Gastroesophageal sphincter (tissue), 4 donors: ENCODE measurements around the gene ESR1. TPM values are rescaled to one million over a fixed set of nuclear protein-coding genes. Genes with fewer than 3 reads are reported as not detected.

Source experiments
- ATAC-seq: fragments of 150-250 bp; one replicate; pipeline ENCODE4 v1.9.1; 2016; ENCODE audit warnings: mild to moderate bottlenecking, moderate library complexity
- H3K27ac ChIP-seq, 4 donors: fragments of 200-600 bp; sonication (generic) in 3 of 4; 1 replicate in 3 of 4; 2 replicates in 1 of 4; pipeline ENCODE4 v1.5.1; 2016 to 2019
- H3K27me3 ChIP-seq: fragments of 200-600 bp; sonication (generic); one replicate; pipeline ENCODE4 v1.5.1; 2019
- H3K36me3 ChIP-seq, 2 donors: fragments of 200-600 bp; sonication (generic); one replicate each; pipeline ENCODE4 v1.5.1; 2019; ENCODE audit warnings: control low read depth in 1 of 2
- H3K4me1 ChIP-seq, 3 donors: fragments of 200-600 bp; sonication (generic); 1 replicate in 2 of 3; 2 replicates in 1 of 3; pipeline ENCODE4 v1.5.1; 2016 to 2019; ENCODE audit warnings: control low read depth in 2 of 3
- H3K4me3 ChIP-seq, 2 donors: fragments of 200-600 bp; sonication (generic); one replicate each; pipeline ENCODE4 v1.5.1; 2019; ENCODE audit warnings: mild to moderate bottlenecking in 1 of 2, moderate library complexity in 1 of 2
- H3K9me3 ChIP-seq, 3 donors: fragments of 200-600 bp; sonication (generic); one replicate each; pipeline ENCODE4 v1.5.1; 2017 to 2019; ENCODE audit warnings: control low read depth in 2 of 3
- EP300 ChIP-seq: sonication (generic); formaldehyde crosslinking; IDR thresholded peaks from one replicate; pipeline ENCODE4 v1.6.1; 2017; ENCODE audit warnings: antibody characterized with exemption, mild to moderate bottlenecking
- POLR2A ChIP-seq, 2 donors: fragments of 450-650 bp; IDR thresholded peaks; one replicate each; pipeline ENCODE4 v1.6.1; 2017; ENCODE audit warnings: antibody characterized with exemption in 2 of 2, mild to moderate bottlenecking in 2 of 2, moderate library complexity in 1 of 2
- POLR2AphosphoS5 ChIP-seq: sonication (generic); formaldehyde crosslinking; IDR thresholded peaks from one replicate; pipeline ENCODE4 v1.6.1; 2017; ENCODE audit warnings: antibody characterized with exemption
- WGBS, 2 donors: methylation state at CpG; one replicate each; pipeline ENCODE4 v1.1.5; 2018; ENCODE audit warnings: low coverage in 1 of 2; 5-methylcytosine and 5-hydroxymethylcytosine counted together
- total RNA-seq, 4 donors: library from RNA; depleted of rRNA; stranded (reverse); fragments of >200 nt; gene quantifications; one replicate each; pipeline ENCODE4 v1.1.0, GENCODE V29; 2016
- TF ChIP-seq, protein P1 (sequence below), 4 experiments: fragments of 200-600 bp in 2 of 4; fragments of 450-650 bp in 2 of 4; sonication (generic) in 1 of 4; IDR thresholded peaks; one replicate each; pipeline ENCODE4 v1.5.1; 2017 to 2019; ENCODE audit warnings: antibody characterized with exemption in 4 of 4, mild to moderate bottlenecking in 2 of 4, moderate library complexity in 2 of 4

ESR1 gene
- total RNA-seq, 4 donors from 2014 or later, result 0.93 to 2.3 (median 0.97) TPM

DNA sequence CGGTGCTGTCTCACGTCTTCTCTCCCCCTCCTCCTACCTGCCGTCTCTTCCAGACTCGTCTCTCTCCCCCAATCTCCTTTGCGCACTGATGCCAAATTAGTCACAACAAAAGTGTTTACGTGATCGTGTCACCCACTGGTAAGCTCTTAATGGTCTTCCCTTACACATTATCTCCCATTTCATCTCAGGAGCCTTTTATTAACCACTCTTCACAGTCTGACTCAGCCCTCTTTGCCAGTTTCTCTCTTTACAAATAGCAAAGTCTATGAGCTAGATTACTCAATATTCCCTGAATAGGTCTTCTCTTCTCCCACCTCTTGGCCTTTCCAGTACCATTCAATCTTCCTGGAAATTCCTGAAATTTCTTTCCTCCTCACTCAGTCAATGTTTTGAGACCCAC, 247.0 kb downstream of the ESR1 start:
- Histone ChIP-seq H3K4me3 (no peak overlapping the region), H3K27me3 (no peaks in the 10 kb centered on the region), H3K9me3 (no peaks in the 10 kb centered on the region), H3K27ac (no peak overlapping the region), H3K4me1 (no peaks in the 10 kb centered on the region), H3K36me3 (no peaks in the 10 kb centered on the region)
- 38 to 55% methylated on average over 7 of the region's 7 CpGs for WGBS, 2 donors
- ATAC-seq, result no peak
- TF ChIP-seq POLR2A (IDR thresholded peaks at IDR 0.05) (no peak), EP300 (no peak), POLR2AphosphoS5 (no peak)
- TF ChIP-seq, protein P1, sequence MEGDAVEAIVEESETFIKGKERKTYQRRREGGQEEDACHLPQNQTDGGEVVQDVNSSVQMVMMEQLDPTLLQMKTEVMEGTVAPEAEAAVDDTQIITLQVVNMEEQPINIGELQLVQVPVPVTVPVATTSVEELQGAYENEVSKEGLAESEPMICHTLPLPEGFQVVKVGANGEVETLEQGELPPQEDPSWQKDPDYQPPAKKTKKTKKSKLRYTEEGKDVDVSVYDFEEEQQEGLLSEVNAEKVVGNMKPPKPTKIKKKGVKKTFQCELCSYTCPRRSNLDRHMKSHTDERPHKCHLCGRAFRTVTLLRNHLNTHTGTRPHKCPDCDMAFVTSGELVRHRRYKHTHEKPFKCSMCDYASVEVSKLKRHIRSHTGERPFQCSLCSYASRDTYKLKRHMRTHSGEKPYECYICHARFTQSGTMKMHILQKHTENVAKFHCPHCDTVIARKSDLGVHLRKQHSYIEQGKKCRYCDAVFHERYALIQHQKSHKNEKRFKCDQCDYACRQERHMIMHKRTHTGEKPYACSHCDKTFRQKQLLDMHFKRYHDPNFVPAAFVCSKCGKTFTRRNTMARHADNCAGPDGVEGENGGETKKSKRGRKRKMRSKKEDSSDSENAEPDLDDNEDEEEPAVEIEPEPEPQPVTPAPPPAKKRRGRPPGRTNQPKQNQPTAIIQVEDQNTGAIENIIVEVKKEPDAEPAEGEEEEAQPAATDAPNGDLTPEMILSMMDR (IDR thresholded peaks at IDR 0.05), result no peak

DNA sequence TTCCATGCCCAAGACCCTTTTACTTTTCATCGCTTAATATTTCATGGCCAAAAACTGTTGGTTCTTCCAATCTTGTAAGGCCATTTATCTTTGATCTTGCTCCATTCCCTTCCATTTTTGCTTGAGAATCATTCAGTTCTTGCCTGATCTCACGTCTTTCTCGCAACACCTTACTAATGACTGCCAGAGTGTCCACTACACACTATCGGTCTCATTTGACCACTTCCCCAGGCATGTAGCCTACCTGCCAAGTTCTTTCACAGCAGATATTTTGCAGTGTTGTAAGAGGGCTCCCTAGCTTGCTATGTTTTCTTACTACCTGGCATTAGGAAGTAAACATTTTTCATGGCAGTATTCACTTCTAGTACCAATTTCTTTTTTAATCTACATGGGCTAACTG, 248.0 kb downstream of the ESR1 start:
- H3K27me3 ChIP-seq, result no peaks in the 10 kb centered on the region

DNA sequence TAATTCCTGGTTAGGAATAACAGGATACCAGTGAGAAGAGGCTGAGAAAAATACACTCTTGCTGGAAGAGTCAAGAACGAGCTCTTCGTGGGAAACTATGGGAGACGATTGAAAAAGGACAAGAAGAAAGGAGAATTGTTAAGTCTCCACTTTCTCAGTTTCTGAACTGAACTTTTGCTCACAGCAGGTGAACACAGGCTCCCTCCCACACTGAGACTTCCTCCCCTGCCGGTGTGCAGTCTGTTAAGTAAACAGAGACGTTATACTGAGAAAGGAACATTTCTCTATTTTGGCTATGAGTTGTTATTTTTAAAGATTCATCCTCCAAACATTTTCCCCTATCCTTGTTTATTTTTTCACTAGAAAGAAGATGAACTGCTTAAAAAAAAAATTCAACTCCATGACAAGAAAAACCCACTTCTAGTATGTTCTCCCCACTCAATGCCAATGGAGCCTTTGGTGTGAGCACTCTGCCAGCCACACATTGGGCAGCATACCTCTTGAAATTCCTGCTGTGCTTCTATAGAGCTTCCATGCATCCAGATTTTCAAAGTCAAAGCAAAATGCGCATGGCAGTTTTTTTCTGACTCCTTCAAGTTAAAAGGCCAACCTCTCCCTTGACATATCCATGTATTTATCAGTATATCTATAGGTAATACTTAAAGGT, 250.5 kb downstream of the ESR1 start:
- Histone ChIP-seq H3K36me3 (no peaks in the 10 kb centered on the region), H3K9me3 (no peaks in the 10 kb centered on the region), H3K4me3 (no peak overlapping the region), H3K4me1 (no peaks in the 10 kb centered on the region), H3K27ac (no peak overlapping the region), H3K27me3 (no peaks in the 10 kb centered on the region)
- TF ChIP-seq POLR2AphosphoS5, result no peak
- TF ChIP-seq EP300, result no peak
- TF ChIP-seq, protein P1 (IDR thresholded peaks at IDR 0.05), result no peak
- no peak for TF ChIP-seq POLR2A (IDR thresholded peaks at IDR 0.05)
- 54 to 55% methylated on average over 6 of the region's 6 CpGs for WGBS, 2 donors
- ATAC-seq, result no peak

More for the DNA sequence above, 248.0 kb downstream of the ESR1 start:
- Histone ChIP-seq H3K27ac (no peak overlapping the region), H3K4me3 (no peak overlapping the region), H3K9me3 (no peaks in the 10 kb centered on the region), H3K36me3 (no peaks in the 10 kb centered on the region), H3K4me1 (no peaks in the 10 kb centered on the region)
- WGBS, 2 donors, result 80 to 89% methylated on average over 2 to 4 of the region's 4 CpGs
- TF ChIP-seq EP300 (no peak), POLR2AphosphoS5 (no peak), POLR2A (IDR thresholded peaks at IDR 0.05) (no peak)
- TF ChIP-seq, protein P1 (IDR thresholded peaks at IDR 0.05), result no peak
- no peak for ATAC-seq

DNA sequence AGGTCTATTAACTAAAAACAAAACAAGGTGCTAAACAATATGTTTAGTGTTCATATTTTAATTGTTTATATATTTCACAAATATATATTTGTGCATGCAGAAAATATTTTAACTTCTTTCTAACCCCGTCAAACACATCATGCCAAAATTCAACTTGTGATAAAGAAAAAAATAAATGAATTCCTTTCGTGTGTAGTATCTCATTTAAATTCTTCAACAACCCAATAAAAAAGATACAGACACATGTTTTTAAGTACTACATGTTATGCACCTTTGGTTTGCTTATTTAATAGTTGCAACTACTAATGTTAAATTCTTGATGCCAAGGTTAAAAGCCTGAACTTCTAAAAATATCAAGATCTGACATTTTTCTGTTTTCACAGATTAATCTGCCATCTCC, 252.4 kb downstream of the ESR1 start:
- Histone ChIP-seq H3K4me1 (no peaks in the 10 kb centered on the region), H3K9me3 (no peaks in the 10 kb centered on the region), H3K27me3 (no peaks in the 10 kb centered on the region), H3K4me3 (no peak overlapping the region), H3K36me3 (no peaks in the 10 kb centered on the region), H3K27ac (no peak overlapping the region)
- no peak for TF ChIP-seq POLR2AphosphoS5
- TF ChIP-seq, protein P1 (IDR thresholded peaks at IDR 0.05), result no peak
- TF ChIP-seq EP300, result no peak
- TF ChIP-seq POLR2A (IDR thresholded peaks at IDR 0.05), result no peak
- 75 to 76% methylated on average over 2 of the region's 2 CpGs for WGBS, 2 donors
- ATAC-seq, result no peak

DNA sequence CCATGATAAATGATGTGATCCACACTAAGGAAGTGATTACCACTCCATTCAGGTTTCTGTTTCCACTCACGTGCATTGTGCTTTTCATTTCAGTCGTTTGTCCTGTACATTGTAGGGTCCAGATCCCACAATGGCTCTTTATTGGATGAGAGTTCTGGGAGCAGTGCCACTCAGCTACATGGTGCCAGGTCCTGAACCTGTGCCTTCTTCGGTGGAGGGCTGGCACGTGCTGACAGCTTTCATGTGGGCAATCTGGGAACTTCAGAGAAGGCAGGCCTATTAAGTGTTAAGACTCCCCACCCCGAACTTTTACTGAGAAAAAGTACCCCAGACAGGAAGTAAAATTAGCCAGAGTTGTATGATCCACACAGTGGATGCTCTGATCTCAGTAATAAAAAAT, 255.0 kb downstream of the ESR1 start:
- TF ChIP-seq, protein P1 (IDR thresholded peaks at IDR 0.05), result no peak
- no peak for TF ChIP-seq EP300
- no peak for TF ChIP-seq POLR2AphosphoS5
- TF ChIP-seq POLR2A (IDR thresholded peaks at IDR 0.05), result no peak
- Histone ChIP-seq H3K36me3 (no peaks in the 10 kb centered on the region), H3K4me1 (no peaks in the 10 kb centered on the region), H3K9me3 (no peaks in the 10 kb centered on the region), H3K27me3 (no peaks in the 10 kb centered on the region), H3K4me3 (no peak overlapping the region), H3K27ac (no peak overlapping the region)
- 52 to 55% methylated on average over 2 to 5 of the region's 5 CpGs for WGBS, 2 donors
- ATAC-seq, result no peak
